Fibroblast of mammary gland (primary cell): ENCODE measurements around the gene DDX4.
A peak's percentile ranks its signal among the peaks of the same experiment; 100 is the strongest.

Experiments
- DNase-seq: peaks from one replicate; pipeline ENCODE4 v3.0.0-alpha.2; 2010; ENCODE audit warnings: low read depth
- H3K4me3 ChIP-seq: 2 replicates; pipeline ENCODE4 v1.5.1; 2011; ENCODE audit warnings: low read depth, mild to moderate bottlenecking, low read length, moderate library complexity; ENCODE audit not compliant: control insufficient read depth
- CTCF ChIP-seq: conservative IDR thresholded peaks from 2 replicates; pipeline ENCODE4 v1.5.1; 2011; ENCODE audit warnings: low read depth, low read length, inconsistent platforms; ENCODE audit not compliant: control insufficient read depth, insufficient read depth

DDX4 gene

GRCh38 chr5:55820488-55820887, 82.6 kb downstream of the DDX4 start:
- H3K4me3 ChIP-seq = no peak overlapping the region
- TF ChIP-seq CTCF = no peak
- no peak for DNase-seq

DNA sequence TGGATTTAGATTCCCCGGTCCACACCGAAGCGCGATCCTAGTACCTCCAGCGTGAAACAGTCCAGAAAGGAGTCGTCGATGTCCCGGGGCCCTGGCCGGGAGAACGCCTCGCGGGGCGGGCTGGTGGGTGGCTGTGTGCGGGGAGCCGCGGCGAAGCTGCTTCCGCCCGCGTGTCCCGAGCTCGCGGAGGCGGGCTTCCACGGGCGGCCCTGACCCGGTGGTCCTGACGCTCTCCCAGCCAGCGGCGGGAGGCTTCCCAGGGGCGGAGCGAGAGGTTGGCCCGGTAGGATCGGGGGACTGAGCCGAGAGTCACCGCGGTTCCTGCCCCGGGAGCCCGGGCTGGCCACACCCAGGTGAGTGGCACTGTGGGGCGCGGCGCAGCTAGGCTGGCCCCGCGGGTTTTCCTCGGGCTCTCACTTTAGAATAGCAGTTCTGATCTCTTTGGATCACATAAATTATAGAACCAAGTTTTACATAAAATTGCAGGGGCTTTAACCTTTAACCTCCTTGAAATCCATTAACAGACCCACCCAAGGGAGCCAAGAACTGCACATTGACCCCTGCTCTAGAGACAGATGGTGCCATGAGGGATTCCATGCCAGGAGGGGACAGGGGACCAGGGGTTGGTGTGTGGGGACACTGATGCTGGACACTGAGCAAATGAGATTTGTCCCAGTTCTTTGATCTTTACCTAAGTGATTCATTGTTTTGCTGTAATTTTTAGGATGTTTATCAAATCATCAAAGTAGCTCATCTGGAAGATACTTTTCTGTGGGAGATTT, 84.1 kb downstream of the DDX4 start:
- DNase-seq = no peak
- H3K4me3 ChIP-seq = peak overlapping the region; percentile 40
- TF ChIP-seq CTCF = no peak

DNA sequence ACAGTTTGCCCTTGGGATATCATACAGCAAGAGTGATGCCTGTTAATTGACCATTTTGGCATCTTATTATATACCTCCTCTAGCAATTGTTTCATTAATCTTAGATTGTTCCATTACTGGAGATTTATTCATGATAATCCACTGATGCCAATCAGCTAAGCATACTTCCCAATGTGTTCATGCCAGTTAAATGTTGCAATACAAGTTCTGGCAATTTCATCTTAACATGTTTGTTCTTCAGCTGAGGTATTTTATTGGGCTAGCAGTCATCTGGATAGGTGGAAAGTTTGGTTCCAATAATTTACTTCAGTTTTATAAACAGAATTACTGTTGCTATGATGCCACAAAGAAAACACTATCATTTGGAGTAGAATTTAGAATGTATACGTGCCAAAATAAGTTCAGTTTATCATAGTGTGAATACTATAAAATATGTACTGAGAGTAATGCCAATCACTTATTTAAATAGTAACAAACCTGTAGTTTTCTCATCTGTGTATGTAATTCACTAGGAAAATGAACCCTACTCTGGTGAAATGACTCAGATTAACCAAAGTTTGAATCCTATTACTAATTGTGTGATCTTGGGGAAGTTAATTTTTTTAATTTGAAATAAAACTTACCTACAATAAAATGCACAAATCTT, 85.4 kb downstream of the DDX4 start:
- no peak for DNase-seq
- no peak for TF ChIP-seq CTCF

GRCh38 chr5:55829956-55830355, 92.1 kb downstream of the DDX4 start:
- peak; percentile 39 for DNase-seq
- H3K4me3 ChIP-seq = no peak overlapping the region

More for the DNA sequence above, 85.4 kb downstream of the DDX4 start:
- no peak overlapping the region for H3K4me3 ChIP-seq

DNA sequence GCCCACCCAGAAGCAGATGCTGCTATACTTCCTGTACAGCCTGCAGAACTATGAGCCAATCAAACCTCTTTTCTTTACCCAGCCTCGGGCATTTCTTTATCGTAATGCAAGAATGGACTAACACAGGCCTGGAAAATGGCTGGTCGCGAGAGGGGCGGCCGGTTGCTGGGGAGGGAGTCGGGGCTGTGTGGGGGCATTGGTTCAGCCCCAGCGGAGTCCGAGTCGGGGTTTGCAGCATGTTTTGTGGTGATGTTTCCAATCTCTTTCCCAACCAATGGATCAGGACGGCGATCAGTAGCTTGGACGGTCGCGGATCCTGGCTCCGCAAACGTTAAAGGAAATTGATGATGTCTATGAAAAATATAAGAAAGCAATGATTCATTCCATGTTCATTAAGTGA, 94.6 kb downstream of the DDX4 start:
- no peak overlapping the region for H3K4me3 ChIP-seq
- TF ChIP-seq CTCF = no peak
- no peak for DNase-seq

More at GRCh38 chr5:55829956-55830355, 92.1 kb downstream of the DDX4 start:
- TF ChIP-seq CTCF = no peak

GRCh38 chr5:55836191-55836590, 98.3 kb downstream of the DDX4 start:
- no peak for TF ChIP-seq CTCF
- no peak for DNase-seq
- H3K4me3 ChIP-seq = no peak overlapping the region

GRCh38 chr5:55841976-55842375, 104.1 kb downstream of the DDX4 start:
- no peak for DNase-seq
- TF ChIP-seq CTCF = no peak

More at GRCh38 chr5:55841976-55842375, 104.1 kb downstream of the DDX4 start:
- H3K4me3 ChIP-seq = no peak overlapping the region
